HEK293 (cell line): ENCODE results near the gene JAZF1.

Source experiments
- CTCF ChIA-PET: fragments of 350-600 bp; formaldehyde crosslinking; extraction: SDS; loops from one replicate; lab custom pipeline; 2021; ENCODE audit warnings: antibody characterized with exemption; lab: Yijun Ruan, JAX
- POLR2A ChIA-PET: fragments of 300-600 bp; formaldehyde crosslinking; extraction: SDS; loops from one replicate; lab custom pipeline; 2020; ENCODE audit warnings: antibody characterized with exemption, inconsistent platforms; lab: Yijun Ruan, JAX
- H3K27ac ChIP-seq: fragments of 200-500 bp; sonication (Bioruptor generic); 2 replicates; pipeline ENCODE4 v1.5.1; 2014; ENCODE audit warnings: low read depth, low read length, control low read depth, inconsistent platforms; ENCODE audit errors: extremely low read depth
- H3K36me3 ChIP-seq, 2 experiments: fragments of 200-500 bp in 1 of 2; sonication (Bioruptor generic) in 1 of 2; 1 replicate in 1 of 2; 2 replicates in 1 of 2; pipeline ENCODE4 v1.5.1; 2014 to 2017; ENCODE audit warnings: inconsistent platforms in 2 of 2, low read length in 2 of 2; ENCODE audit not compliant: control insufficient read depth in 2 of 2, insufficient read depth in 1 of 2
- H3K4me1 ChIP-seq: fragments of 200-500 bp; sonication (Bioruptor generic); 2 replicates; pipeline ENCODE4 v1.5.1; 2014; ENCODE audit warnings: mild to moderate bottlenecking, low read length, inconsistent platforms; ENCODE audit not compliant: control insufficient read depth, insufficient read depth
- H3K4me3 ChIP-seq: 2 replicates; pipeline ENCODE4 v1.5.1; 2011; ENCODE audit warnings: low read depth, mild to moderate bottlenecking, control low read depth, low read length, moderate library complexity
- H3K9me3 ChIP-seq: fragments of 200-500 bp; sonication (Bioruptor generic); 2 replicates; pipeline ENCODE4 v1.5.1; 2014; ENCODE audit warnings: low read depth, low read length, inconsistent platforms; ENCODE audit not compliant: control insufficient read depth, insufficient read depth
- BCL11B ChIP-seq: fragments of 450-650 bp; formaldehyde crosslinking; IDR thresholded peaks from 2 replicates; pipeline ENCODE4 v1.5.1; 2016; ENCODE audit warnings: low read depth, missing biosample characterization, missing genetic modification characterization
- BCL6B ChIP-seq: fragments of 450-650 bp; formaldehyde crosslinking; IDR thresholded peaks from 2 replicates; pipeline ENCODE4 v1.5.1; 2017; ENCODE audit warnings: missing biosample characterization, missing genetic modification characterization
- FEZF1 ChIP-seq: fragments of 450-650 bp; formaldehyde crosslinking; IDR thresholded peaks from 2 replicates; pipeline ENCODE4 v1.5.1; 2016; ENCODE audit warnings: missing biosample characterization, missing genetic modification characterization
- PBX3 ChIP-seq: sonication (generic); formaldehyde crosslinking; IDR thresholded peaks from 2 replicates; pipeline ENCODE4 v1.8.1; 2022; ENCODE audit warnings: mild to moderate bottlenecking, moderate library complexity, missing genetic modification reagents
- ZBTB21 ChIP-seq: fragments of 450-650 bp; formaldehyde crosslinking; IDR thresholded peaks from 2 replicates; pipeline ENCODE4 v1.5.1; 2017; ENCODE audit warnings: missing biosample characterization, missing genetic modification characterization
- ZBTB8A ChIP-seq: fragments of 450-650 bp; formaldehyde crosslinking; IDR thresholded peaks from 2 replicates; pipeline ENCODE4 v1.5.1; 2016; ENCODE audit warnings: missing biosample characterization, missing genetic modification characterization
- ZFP69B ChIP-seq: fragments of 450-650 bp; formaldehyde crosslinking; IDR thresholded peaks from 2 replicates; pipeline ENCODE4 v1.5.1; 2016; ENCODE audit warnings: missing biosample characterization, missing genetic modification characterization
- ZNF132 ChIP-seq: fragments of 450-650 bp; formaldehyde crosslinking; IDR thresholded peaks from 2 replicates; pipeline ENCODE4 v1.5.1; 2017; ENCODE audit warnings: missing biosample characterization, missing genetic modification characterization, borderline replicate concordance
- ZNF221 ChIP-seq: fragments of 450-650 bp; formaldehyde crosslinking; IDR thresholded peaks from 2 replicates; pipeline ENCODE4 v1.5.1; 2017; ENCODE audit warnings: missing biosample characterization, missing genetic modification characterization, borderline replicate concordance
- ZNF239 ChIP-seq: fragments of 450-650 bp; formaldehyde crosslinking; IDR thresholded peaks from 2 replicates; pipeline ENCODE4 v1.5.1; 2016; ENCODE audit warnings: missing biosample characterization, missing genetic modification characterization
- ZNF248 ChIP-seq: fragments of 450-650 bp; formaldehyde crosslinking; IDR thresholded peaks from 2 replicates; pipeline ENCODE4 v1.5.1; 2017; ENCODE audit warnings: missing biosample characterization, missing genetic modification characterization
- ZNF26 ChIP-seq: fragments of 450-650 bp; formaldehyde crosslinking; IDR thresholded peaks from 2 replicates; pipeline ENCODE4 v1.5.1; 2016; ENCODE audit warnings: missing biosample characterization, missing genetic modification characterization
- ZNF302 ChIP-seq: fragments of 450-650 bp; formaldehyde crosslinking; IDR thresholded peaks from 2 replicates; pipeline ENCODE4 v1.5.1; 2016; ENCODE audit warnings: missing biosample characterization, missing genetic modification characterization, low read depth
- ZNF423 ChIP-seq: fragments of 450-650 bp; formaldehyde crosslinking; IDR thresholded peaks from 2 replicates; pipeline ENCODE4 v1.5.1; 2016; ENCODE audit warnings: missing biosample characterization, missing genetic modification characterization
- ZNF473 ChIP-seq: fragments of 450-650 bp; formaldehyde crosslinking; IDR thresholded peaks from 2 replicates; pipeline ENCODE4 v1.5.1; 2017; ENCODE audit warnings: missing biosample characterization, missing genetic modification characterization
- ZNF48 ChIP-seq: fragments of 450-650 bp; formaldehyde crosslinking; IDR thresholded peaks from 2 replicates; pipeline ENCODE4 v1.5.1; 2016; ENCODE audit warnings: missing biosample characterization, missing genetic modification characterization
- ZNF530 ChIP-seq: fragments of 450-650 bp; formaldehyde crosslinking; IDR thresholded peaks from 2 replicates; pipeline ENCODE4 v1.5.1; 2016; ENCODE audit warnings: low read depth, missing biosample characterization, missing genetic modification characterization
- ZNF585B ChIP-seq: fragments of 450-650 bp; formaldehyde crosslinking; IDR thresholded peaks from 2 replicates; pipeline ENCODE4 v1.5.1; 2016; ENCODE audit warnings: missing biosample characterization, missing genetic modification characterization
- ZNF747 ChIP-seq: fragments of 450-650 bp; formaldehyde crosslinking; IDR thresholded peaks from 2 replicates; pipeline ENCODE4 v1.5.1; 2016; ENCODE audit warnings: missing biosample characterization, missing genetic modification characterization
- ZNF777 ChIP-seq: fragments of 450-650 bp; formaldehyde crosslinking; IDR thresholded peaks from 2 replicates; pipeline ENCODE4 v1.5.1; 2017; ENCODE audit warnings: missing biosample characterization, missing genetic modification characterization, borderline replicate concordance
- ZNF792 ChIP-seq: fragments of 450-650 bp; formaldehyde crosslinking; IDR thresholded peaks from 2 replicates; pipeline ENCODE4 v1.5.1; 2016; ENCODE audit warnings: missing biosample characterization, missing genetic modification characterization
- ZSCAN30 ChIP-seq: fragments of 450-650 bp; IDR thresholded peaks from 2 replicates; pipeline ENCODE4 v1.5.1; 2018; ENCODE audit warnings: missing biosample characterization, mild to moderate bottlenecking, missing genetic modification characterization, moderate library complexity
- TF ChIP-seq, protein P1 (sequence below): fragments of 450-650 bp; formaldehyde crosslinking; IDR thresholded peaks from 2 replicates; pipeline ENCODE4 v1.5.1; 2016; ENCODE audit warnings: missing biosample characterization, missing genetic modification characterization
- TF ChIP-seq, protein P2 (sequence below): fragments of 450-650 bp; formaldehyde crosslinking; IDR thresholded peaks from 2 replicates; pipeline ENCODE4 v1.5.1; 2016; ENCODE audit warnings: missing biosample characterization, missing genetic modification characterization

JAZF1 gene

GRCh38 chr7:28207486-28208158 lies 27.0 kb upstream of the JAZF1 start:
- no peaks in the 10 kb centered on the region for H3K36me3 ChIP-seq
- TF ChIP-seq, protein P1, sequence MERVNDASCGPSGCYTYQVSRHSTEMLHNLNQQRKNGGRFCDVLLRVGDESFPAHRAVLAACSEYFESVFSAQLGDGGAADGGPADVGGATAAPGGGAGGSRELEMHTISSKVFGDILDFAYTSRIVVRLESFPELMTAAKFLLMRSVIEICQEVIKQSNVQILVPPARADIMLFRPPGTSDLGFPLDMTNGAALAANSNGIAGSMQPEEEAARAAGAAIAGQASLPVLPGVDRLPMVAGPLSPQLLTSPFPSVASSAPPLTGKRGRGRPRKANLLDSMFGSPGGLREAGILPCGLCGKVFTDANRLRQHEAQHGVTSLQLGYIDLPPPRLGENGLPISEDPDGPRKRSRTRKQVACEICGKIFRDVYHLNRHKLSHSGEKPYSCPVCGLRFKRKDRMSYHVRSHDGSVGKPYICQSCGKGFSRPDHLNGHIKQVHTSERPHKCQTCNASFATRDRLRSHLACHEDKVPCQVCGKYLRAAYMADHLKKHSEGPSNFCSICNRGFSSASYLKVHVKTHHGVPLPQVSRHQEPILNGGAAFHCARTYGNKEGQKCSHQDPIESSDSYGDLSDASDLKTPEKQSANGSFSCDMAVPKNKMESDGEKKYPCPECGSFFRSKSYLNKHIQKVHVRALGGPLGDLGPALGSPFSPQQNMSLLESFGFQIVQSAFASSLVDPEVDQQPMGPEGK, result no peak
- TF ChIP-seq, protein P2, sequence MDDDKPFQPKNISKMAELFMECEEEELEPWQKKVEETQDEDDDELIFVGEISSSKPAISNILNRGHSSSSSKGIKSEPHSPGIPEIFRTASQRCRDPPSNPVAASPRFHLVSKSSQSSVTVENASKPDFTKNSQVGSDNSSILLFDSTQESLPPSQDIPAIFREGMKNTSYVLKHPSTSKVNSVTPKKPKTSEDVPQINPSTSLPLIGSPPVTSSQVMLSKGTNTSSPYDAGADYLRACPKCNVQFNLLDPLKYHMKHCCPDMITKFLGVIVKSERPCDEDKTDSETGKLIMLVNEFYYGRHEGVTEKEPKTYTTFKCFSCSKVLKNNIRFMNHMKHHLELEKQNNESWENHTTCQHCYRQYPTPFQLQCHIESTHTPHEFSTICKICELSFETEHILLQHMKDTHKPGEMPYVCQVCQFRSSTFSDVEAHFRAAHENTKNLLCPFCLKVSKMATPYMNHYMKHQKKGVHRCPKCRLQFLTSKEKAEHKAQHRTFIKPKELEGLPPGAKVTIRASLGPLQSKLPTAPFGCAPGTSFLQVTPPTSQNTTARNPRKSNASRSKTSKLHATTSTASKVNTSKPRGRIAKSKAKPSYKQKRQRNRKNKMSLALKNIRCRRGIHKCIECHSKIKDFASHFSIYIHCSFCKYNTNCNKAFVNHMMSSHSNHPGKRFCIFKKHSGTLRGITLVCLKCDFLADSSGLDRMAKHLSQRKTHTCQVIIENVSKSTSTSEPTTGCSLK (tag by site-specific recombination), result no peak
- no peak for TF ChIP-seq ZBTB21
- no peak for TF ChIP-seq ZNF132 (tag by site-specific recombination)
- peak; percentile 73 for TF ChIP-seq ZNF26 (tag by site-specific recombination)
- TF ChIP-seq ZNF747 (tag by site-specific recombination), result no peak
- no peak for TF ChIP-seq ZNF473 (tag by site-specific recombination)
- TF ChIP-seq PBX3 (CRISPR knock-in tag), result no peak
- no peak for TF ChIP-seq ZSCAN30 (tag by site-specific recombination)
- no peak overlapping the region for H3K4me3 ChIP-seq
- no peaks in the 10 kb centered on the region for H3K4me1 ChIP-seq
- POLR2A ChIA-PET, result no interaction called here
- CTCF ChIA-PET, result interaction anchor here (1.3 kb wide), 1 partner anchor 14 kb away, joined by 3 read pairs; no protein-coding TSS in a partner anchor
- H3K9me3 ChIP-seq, result no peaks in the 10 kb centered on the region
- H3K27ac ChIP-seq, result no peak overlapping the region

DNA sequence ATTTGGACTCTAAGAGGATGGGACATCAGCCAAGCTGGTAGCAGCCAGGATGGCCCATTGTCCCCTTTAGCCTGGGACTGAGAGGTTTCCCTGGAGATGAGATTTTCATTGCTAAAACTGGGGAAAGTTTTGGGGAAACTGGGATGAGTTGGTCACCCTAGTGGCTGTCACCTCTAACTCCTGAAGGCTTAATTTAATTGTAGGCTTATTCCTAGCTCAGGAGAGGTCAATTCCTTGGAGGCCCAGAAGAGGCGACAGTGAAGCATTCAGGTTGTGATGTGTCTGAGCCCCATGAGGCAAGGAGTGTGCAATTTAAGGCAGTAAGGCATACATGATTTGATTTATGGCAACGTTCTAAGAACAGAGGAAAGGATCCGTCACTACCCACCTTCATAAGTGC lies 24.9 kb upstream of the JAZF1 start:
- Histone ChIP-seq H3K9me3 (no peaks in the 10 kb centered on the region), H3K4me3 (no peak overlapping the region), H3K4me1 (no peaks in the 10 kb centered on the region), H3K27ac (no peak overlapping the region), H3K36me3 (no peaks in the 10 kb centered on the region)
- POLR2A ChIA-PET, result no interaction called here
- no peak for TF ChIP-seq BCL6B (tag by site-specific recombination)
- no peak for TF ChIP-seq ZNF221
- TF ChIP-seq ZBTB8A (tag by site-specific recombination), result no peak
- TF ChIP-seq ZNF530 (tag by site-specific recombination), result no peak
- no peak for TF ChIP-seq ZNF792 (tag by site-specific recombination)
- no peak for TF ChIP-seq ZFP69B (tag by site-specific recombination)
- TF ChIP-seq ZNF48 (tag by site-specific recombination), result no peak
- no peak for TF ChIP-seq ZNF585B (tag by site-specific recombination)
- TF ChIP-seq ZNF302 (tag by site-specific recombination), result no peak
- TF ChIP-seq ZNF423 (tag by site-specific recombination), result no peak
- TF ChIP-seq BCL11B, result no peak
- TF ChIP-seq ZNF239 (tag by site-specific recombination), result no peak
- no peak for TF ChIP-seq ZNF248 (tag by site-specific recombination)
- no peak for TF ChIP-seq ZNF777 (tag by site-specific recombination)
- TF ChIP-seq FEZF1 (tag by site-specific recombination), result no peak
- CTCF ChIA-PET, result interaction anchor here (1.4 kb wide), 1 partner anchor 13 kb away, joined by 4 read pairs; no protein-coding TSS in a partner anchor
